HG03558 (cell line): ENCODE data around the gene TTC39C.
"Not testable (repeated sequence)": the region's sequence is repeated elsewhere in the genome, so short reads cannot be mapped to it uniquely, and the experiment has no call there.

ENCODE experiments used
- ATAC-seq: cut with Tn5 transposase; IDR thresholded peaks from one replicate; pipeline ENCODE4 v1.9.1; 2021; ENCODE audit warnings: moderate number of reproducible peaks; ENCODE audit not compliant: unreplicated experiment; ENCODE audit errors: extremely low read depth

The TTC39C gene

GRCh38 chr18:24048261-24048660 is 33.7 kb downstream of the TTC39C start:
- no peak for ATAC-seq

GRCh38 chr18:24049142-24049541 is 34.6 kb downstream of the TTC39C start:
- no peak for ATAC-seq

- ATAC-seq = no peak
Measured at GRCh38 chr18:24051031-24051947, 36.7 kb downstream of the TTC39C start.

GRCh38 chr18:24052053-24052452 is 37.5 kb downstream of the TTC39C start:
- no peak for ATAC-seq

- no peak for ATAC-seq
Measured at GRCh38 chr18:24053211-24053610, 38.7 kb downstream of the TTC39C start.

GRCh38 chr18:24054130-24054529 is 39.6 kb downstream of the TTC39C start:
- ATAC-seq = no peak

GRCh38 chr18:24055009-24055804 is 40.7 kb downstream of the TTC39C start:
- ATAC-seq = no peak

GRCh38 chr18:24055878-24056277 is 41.3 kb downstream of the TTC39C start:
- ATAC-seq = no peak

GRCh38 chr18:24056506-24056905 is 42.0 kb downstream of the TTC39C start:
- ATAC-seq = no peak

- no peak for ATAC-seq
Measured at GRCh38 chr18:24057804-24058203, 43.2 kb downstream of the TTC39C start.

- not testable (repeated sequence) for ATAC-seq
Measured at GRCh38 chr18:24059385-24059784, 44.8 kb downstream of the TTC39C start.

- no peak for ATAC-seq
Measured at GRCh38 chr18:24060644-24061043, 46.1 kb downstream of the TTC39C start.

GRCh38 chr18:24063121-24063731 is 48.7 kb downstream of the TTC39C start:
- no peak for ATAC-seq

GRCh38 chr18:24064391-24065100 is 50.0 kb downstream of the TTC39C start:
- no peak for ATAC-seq

- no peak for ATAC-seq
Measured at GRCh38 chr18:24065906-24066305, 51.4 kb downstream of the TTC39C start.

- ATAC-seq = no peak
Measured at GRCh38 chr18:24068945-24069693, 54.6 kb downstream of the TTC39C start.

- ATAC-seq = no peak
Measured at GRCh38 chr18:24071029-24071428, 56.5 kb downstream of the TTC39C start.

GRCh38 chr18:24071779-24072178 is 57.2 kb downstream of the TTC39C start:
- no peak for ATAC-seq

GRCh38 chr18:24072743-24073142 is 58.2 kb downstream of the TTC39C start:
- no peak for ATAC-seq

- no peak for ATAC-seq
Measured at GRCh38 chr18:24073791-24074190, 59.2 kb downstream of the TTC39C start.
